GM19452 (cell line): ENCODE measurements around the gene CAMTA1.
A peak's percentile ranks its signal among the peaks of the same experiment; 100 is the strongest.
"Not testable (repeated sequence)": the region's sequence is repeated elsewhere in the genome, so short reads cannot be mapped to it uniquely, and the experiment has no call there.

Experiments
- ATAC-seq: cut with Tn5 transposase; IDR thresholded peaks from one replicate; pipeline ENCODE4 v1.9.1; 2021; ENCODE audit not compliant: unreplicated experiment

Gene CAMTA1

DNA sequence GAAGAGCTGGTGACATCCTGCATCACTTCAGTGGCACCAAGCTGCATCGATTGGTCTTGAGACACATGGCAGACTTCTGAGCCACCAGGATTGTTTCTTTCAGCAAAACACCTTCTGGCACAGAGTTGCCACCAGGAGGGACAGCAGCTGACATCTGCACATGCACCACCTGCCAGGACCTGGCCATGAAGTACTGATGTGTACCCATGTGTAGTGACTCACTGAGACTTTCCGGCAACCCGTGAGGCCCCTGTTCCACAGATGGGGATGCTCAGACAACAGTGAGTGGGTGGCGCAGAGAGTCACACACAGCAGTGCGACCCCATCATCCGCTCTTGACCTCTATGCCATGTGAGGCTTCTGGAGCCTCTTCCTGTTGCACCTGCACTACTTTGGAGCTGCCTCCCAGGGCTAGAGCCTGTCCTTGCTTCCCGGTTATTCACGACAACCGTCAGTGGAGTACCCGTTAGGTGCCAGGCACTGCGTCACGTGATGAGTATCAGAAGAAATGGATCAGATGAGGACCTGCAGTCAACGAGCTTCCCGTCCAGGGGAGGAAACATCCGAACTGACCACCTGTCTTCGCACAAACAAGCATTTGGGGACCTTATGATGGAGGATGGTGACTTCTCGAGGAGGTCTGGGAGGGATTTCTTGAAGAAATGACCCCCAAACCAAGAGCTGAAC lies 905.4 kb downstream of the CAMTA1 start:
- no peak for ATAC-seq

DNA sequence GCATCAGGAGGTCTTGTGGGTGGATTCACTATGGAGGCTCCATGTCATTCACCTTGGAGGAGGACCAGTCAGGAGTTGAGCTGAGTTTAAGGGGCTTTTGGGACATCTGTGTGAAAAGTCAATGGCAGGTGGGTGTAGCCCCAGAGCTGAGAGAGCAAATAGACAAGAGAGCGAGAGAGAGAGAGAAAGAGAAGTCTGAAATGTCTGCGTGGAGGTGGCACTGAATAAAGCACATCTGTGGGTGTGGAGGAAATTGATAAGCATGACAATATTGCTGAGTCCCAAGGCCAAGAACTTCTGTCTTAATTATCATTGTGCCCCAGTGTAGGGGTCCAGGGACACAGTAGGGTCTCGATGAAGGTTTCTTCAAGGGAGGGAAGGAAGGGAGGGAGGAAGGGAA lies 906.3 kb downstream of the CAMTA1 start:
- ATAC-seq: no peak

DNA sequence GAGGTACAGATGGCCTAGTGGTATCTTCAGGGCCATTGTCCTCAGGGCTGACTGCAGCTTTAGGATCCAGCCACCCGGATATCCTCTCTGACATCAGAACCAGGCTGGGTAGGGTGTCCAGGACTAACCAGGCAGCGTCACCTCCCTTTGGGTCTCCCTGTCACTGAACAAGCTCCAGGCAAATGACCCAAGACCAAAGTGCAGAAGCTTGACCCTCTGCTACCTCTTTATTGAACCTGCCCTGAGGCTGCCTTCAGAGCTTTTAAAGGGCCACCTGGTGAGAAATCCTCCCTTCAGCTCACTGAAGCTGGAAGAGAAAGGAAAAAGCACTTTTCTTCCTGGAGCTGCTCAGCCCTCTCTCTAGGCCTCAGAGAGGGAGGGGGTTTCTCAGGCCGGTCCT lies 906.8 kb downstream of the CAMTA1 start:
- ATAC-seq: no peak

DNA sequence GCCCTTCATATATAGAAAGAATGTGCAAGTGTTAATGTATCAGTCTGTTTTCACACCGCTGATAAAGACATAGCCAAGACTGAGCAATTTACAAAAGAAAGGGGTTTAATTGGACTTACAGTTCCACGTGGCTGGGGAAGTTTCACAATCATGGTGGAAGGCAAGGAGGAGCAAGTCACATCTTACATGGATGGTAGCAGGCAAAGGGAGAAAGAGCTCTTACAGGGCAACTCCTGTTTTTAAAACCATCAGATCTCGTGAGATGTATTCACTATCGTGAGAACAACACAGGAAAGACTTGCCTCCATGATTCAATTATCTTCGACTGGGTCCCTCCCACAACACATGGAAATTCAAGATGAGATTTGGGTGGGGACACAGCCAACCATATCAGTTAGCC lies 907.8 kb downstream of the CAMTA1 start:
- not testable (repeated sequence) for ATAC-seq

DNA sequence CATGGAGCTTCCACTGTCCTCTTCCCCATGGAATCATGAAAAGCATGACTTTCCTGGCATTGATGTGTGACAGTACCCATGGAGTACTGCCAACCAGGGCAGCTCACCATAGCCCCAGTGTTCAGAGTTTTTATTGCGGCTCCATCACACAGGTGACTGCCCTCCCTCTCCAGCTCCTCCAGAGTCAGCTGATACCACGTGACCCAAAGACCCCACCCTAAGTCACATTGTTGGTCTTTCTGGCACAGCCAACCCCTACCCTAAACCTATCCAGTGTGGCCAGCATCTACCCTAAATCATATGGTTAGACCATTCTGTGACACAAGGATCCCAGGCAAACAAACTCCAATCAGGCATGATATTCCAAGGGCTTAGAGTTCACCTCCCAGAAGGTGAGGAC lies 908.4 kb downstream of the CAMTA1 start:
- ATAC-seq: no peak

DNA sequence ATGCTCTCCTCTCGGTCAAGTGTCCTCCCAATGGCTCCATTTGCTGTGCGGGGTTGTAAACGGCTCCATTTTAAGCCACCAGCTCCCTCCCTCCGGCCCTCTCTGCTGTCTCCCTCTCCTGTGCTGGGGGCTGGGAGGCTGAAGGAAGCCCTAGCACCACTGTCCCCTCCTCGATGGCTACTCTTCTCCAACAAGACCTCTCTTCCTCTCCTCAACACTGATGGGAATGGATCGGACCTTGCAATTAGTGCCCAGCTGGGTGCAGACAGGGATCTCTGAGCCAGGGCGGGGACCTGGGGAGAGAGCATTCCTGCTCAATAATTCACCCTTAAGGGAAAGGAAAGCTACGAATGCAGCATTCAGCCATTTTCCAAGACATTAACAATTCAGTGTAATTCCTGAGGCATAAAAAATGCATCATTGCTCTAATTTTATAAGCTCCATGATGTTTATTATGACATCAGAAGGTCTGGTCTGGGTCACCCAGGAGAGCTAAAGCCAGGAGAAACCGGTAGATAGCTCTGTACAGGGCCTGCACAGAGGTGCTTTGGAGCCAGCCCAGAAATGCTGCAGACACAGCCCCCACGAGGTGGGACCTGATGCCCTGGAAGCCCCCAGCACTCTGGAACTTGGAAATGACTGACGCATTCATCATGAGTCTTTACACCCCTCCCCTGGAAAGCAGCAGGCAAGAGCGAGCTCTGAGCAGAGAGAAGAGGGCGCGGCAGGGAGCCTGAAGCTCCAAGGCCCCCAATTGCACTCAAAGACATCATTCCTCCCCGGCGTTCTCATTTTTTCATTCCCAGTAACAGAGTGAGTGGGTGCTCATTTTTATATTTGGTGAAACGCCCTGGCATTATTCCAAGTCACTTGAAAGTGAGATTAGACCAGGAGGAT lies 909.6 kb downstream of the CAMTA1 start:
- ATAC-seq: no peak

DNA sequence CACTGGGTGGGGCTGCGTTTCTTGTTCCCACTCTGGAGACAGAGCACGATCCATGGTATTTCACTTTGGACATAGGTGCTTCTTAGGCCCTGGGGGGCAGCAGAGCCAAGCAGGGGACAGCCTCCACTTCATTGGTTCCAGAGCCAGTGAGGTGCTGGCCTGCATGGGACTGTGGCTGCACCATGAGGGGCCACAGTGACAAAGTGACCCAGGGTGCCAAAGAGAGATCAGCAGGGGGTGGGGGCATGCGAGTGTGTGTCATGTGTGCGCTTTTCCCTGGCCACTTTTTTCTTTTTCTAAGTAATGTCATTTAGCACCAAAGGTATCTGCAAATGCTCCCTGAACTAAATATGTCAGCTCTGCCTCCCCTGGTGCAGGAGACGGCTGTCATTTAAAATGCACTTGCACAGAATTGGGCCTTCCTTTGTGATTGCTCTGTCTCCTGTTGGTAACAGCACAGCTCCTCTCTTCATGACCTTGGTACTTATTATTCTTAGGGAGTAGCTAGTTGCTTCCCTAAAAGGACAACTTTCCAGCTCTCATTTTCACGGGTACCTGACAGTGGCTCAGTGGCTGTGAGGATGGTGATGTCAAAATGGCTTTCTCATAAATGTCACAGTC lies 910.4 kb downstream of the CAMTA1 start:
- ATAC-seq: no peak

DNA sequence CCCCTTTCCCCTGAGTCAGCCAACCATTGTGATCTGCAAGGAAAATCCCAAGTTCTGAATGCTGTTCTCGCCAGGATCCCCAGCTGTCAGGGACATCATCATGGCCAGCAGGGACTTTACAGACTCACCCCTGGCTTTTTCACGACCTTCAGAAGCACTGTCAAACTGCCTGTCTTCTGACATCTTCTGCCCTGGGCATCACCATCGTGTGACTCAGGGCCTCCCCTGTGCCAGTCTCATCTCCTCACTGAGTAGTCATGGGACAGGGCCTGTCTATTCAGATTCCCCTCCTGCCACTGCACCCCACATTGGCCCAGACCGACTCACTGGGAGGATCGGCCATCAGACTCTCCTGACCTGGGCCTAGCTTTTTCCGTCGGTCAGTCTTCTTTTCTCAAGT lies 913.4 kb downstream of the CAMTA1 start:
- ATAC-seq: no peak

DNA sequence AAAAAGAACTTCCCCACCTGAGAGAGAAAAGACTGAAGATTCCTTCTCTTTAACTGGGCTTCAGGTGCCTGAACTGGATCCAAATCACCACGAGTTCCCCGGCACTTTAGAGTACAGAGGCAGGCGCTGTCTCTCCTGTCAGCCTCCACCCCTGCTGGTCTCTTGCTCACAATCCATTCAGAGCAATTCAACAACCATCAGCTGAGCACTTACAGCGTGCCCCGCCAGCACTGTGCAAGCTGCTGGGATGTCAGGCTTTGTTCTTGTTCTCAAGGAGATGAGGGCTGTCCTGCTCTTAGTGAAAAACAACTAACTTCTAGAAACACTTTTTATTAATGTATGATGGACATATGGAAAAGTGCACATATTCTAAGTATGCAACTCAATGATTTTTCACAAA lies 917.1 kb downstream of the CAMTA1 start:
- ATAC-seq: no peak

DNA sequence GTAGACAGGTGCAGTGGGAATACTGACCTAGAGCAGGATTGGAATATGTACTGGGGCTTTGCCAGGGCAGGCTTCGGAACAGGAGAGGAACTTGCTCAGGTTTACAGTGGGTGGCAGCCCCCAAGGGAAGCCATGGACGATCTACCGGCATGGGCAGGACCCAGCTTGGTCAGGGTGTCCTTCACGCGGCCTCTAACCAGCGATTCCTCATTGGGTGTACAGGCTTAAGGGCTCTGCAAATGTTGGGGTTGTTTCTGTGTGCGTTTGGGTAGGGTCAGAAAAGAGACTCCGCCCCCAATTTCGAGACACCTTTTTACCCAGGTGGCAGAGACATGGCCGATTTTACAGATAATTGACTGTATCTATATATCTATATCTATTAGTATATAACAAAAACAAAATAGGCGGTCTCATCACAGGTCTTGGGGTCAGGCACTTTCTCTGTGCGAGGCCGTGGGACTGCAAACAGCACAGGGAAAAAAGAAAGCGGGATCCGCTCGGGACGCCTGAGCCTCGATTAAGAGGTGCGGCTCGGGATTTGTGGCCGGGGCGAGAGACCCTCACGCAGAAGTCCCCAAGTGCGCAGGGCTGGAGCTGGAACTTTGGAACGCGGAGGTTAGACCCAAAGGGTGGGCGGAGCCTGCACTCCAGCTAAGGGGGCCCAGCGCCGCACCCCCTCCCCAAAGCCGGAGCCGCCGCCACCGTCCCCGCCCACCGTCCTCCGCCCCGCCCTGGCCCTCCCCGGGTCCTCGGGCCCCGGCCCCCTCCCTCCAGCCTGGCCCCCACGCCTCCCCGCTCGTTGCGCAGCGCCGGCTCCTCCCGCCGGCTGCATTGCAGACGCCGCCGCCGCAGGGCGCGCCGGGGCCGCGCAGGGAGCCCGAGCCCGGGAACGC lies 918.3 kb downstream of the CAMTA1 start:
- no peak for ATAC-seq

DNA sequence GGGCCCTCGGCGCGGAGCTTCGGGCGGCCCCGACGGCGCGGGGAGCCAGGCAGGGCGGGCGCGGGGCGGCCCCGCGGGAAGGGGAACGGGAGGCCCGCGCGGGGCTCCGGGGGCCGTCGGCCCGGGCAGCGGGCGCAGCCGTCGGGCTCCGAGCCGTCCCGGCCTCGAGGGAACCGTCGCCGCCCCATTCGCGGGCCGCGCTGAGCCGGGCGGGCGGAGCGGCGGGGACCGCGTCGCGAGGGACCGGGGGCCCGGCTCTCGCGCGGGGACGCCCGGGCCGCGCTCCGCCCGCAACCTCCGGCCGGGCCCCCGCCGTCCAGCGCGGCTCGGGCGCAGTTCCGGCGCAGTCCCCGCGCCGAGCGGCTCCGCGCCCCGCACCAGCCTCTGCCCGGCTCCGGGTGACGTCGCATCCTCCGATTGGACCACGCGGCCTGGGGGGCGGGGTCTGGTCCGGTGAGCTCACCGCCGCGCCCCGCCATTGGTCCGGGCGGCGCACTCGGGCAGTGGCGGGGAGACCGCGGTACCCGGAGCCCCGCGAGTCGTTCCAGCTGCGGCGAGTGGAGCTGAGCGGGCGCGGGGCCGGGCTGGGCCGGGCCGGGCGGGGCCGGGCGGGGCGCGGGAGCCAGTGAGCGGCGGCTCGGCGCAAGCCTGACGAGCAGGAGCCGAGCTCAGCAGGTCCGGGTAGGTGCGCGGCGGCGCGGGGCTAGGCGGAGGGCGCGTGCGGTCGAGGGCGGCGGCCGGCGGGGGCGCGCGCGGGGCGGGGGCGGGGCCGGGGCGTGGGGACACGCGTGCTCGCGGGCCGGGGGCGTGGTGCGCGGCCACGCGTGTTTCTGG lies 919.2 kb downstream of the CAMTA1 start:
- peak; percentile 96 for ATAC-seq

DNA sequence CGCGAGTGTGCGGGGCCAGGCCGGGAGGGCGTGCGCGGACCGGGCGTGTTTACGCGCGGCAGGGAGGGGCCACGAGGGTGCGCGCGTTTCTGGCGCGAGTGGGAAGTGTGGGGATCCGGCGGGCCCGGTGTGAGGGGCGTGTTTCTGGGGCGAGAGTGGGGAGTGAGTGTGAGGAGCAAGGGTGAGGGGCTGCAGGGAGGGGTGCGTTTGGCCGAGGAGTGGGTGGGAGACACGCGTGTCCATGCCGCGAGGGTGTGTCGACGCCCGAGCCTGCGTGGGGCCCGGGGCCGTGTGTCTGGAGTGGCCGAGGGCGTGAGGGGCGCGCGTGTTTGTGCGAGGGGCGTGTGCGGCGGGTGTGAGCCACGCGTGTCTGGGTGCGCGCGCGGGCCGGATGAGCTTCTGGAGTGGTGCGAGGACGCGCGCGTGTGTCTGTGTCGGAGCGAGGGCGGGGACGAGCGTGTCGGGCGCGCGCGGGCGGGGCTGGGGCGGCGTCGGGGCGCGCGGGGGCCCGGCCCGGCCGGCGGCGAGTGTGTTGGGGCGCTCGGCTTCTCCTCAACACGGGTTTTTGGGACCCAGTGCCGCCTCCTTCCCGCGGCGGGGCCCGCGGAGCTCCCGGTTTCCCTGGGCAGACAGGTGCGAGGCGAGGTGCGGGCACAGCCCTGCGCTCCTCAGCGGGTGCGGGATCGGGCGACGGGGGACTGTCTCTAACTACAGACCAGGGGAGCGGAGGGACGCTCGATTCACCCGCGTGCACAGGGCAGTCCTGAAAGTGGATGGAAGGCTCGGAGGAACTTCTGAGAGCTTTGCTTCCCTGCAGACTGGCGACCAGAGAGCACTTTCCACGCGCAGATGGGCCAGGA lies 920.0 kb downstream of the CAMTA1 start:
- ATAC-seq: no peak

DNA sequence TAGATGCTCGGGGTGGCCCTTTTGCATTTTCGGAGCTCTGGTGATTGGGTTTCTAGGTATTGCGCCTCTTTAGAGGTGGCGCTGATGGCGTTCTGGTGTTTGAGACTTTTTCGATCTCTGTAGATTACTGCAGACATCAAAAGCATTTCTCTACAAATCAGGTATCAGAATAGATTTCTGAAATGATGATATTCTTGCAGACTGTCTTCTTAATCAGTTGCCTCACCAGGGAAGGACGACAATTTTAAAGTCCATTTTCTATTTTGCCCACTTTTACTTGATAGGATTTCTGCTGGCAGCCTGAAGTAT lies 920.6 kb downstream of the CAMTA1 start:
- ATAC-seq: no peak

DNA sequence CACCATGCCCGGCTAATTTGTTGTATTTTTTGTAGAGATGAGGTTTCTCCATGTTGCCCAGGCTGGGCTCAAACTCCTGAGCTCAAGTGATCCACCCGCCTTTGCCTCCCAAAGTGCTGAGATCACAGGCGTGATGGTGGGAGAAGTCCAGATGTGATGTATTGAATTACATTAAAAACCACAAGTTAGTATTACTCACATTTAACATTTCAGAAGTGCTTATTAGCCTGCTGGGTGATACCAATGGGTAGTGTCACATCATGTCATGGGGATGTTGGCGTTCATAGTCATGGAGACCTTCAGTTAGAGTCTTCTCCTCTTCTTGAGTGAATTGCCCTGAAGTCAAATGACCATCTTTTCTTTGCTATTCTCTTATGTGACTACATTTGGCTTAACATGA lies 922.3 kb downstream of the CAMTA1 start:
- no peak for ATAC-seq

DNA sequence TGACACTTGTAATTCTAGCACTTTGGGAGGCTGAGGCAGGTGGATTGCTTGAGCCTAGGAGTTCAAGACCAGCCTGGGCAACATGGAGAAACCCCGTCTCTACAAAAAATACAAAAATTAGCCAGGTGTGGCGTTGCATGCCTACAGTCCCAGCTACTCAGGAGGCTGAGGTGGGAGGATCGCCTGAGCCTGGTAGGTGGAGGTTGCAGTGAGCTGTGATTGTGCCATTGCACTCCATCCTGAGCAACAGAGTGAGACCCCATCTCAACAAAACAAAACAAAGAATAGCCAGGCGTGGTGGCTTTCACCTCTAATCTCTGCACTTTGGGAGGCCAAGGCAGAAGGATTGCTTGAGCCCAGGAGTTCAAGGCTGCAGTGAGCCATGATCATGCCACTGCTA lies 922.8 kb downstream of the CAMTA1 start:
- not testable (repeated sequence) for ATAC-seq

DNA sequence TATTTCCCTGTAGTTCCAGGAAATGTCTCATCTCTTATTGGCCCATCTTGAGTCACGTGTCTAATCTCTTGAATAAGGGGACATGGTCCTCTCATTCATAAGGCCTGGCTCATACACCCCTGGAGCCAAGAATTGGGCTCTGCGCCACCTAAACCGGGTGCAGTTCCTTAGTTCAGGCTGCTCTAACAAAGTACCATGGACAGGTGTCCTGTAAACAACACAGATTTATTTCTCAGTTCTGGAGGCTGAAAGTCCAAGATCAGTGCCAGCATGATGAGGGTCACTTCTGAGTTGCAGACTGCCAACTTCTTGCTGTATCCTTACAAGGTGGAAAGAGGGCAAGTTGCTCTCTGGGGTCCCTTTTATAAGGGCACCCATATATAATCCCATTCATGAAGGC lies 925.6 kb downstream of the CAMTA1 start:
- no peak for ATAC-seq

DNA sequence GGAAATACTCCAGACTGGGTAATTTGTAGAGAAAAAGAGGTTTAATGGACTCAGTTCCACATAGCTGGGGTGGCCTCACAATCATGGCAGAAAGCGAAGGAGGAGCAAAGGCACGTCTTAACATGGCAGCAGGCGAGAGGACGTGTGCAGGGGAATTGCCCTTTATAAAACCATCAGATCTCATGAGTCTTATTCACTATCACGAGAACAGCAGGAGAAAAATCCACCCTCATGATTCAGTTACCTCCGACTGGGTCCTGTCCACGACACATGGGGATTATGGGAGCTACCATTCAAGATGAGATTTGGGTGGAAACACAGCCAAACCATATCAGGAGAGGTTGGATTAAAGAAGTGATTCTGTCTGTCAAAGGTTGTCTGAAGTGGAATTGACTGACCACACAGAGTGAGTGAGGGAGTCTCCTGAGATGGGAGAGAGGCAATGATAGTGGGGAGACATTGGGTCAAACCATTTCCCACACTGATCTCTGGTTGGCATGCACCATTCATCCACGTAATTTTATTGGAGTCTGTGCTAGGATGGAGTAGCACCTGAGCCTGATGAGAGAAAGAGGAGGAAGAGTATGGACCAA lies 927.6 kb downstream of the CAMTA1 start:
- ATAC-seq: no peak

DNA sequence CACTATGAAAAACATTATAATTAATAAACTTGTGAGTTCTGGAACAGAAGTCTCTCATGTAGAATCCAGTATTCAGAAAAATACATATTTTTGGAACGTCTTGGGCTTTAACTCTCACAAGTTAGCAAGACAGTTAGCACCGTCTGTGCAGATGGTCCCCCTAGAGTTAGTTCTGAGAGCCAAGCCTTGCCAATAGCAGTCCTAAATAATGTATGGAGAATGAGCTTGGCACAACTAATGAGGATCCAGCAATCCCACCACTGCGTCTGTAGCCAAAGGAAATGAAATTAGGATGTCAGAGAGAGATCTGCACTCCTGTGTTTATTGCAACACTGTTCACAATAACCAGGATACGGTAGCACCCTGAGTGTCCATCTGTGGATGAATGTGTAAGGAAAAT lies 931.3 kb downstream of the CAMTA1 start:
- ATAC-seq: no peak

DNA sequence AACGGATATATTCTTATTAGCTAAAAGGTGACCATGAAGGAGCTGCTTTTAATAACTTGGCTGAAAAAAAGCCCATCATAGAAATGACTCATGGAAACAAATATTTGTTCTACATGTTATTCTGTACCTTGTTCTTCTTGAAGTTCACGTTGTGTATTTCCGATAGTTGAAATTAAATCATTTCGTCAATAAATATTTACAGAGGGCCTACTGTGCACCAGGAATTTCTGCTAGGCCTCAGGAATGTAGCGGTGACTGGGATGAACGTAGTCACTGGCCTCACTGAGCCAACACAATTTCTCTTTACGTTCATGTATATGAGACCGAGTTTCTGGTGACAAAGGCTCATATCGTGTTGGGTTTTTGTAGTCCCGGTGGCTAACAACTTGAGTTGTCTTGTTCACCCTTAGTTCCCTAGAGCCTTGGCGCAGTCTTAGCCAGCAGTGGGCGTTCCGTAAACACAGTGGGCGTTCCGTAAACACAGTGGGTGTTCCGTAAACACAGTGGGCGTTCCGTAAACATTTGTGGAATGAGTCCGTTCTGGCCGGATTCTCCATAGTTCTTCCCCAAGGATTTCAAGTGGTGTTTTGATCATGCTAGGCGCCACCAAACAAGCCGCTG lies 932.6 kb downstream of the CAMTA1 start:
- no peak for ATAC-seq
